Measurements from ENCODE around the gene HMGB3. TPM values are rescaled to one million over a fixed set of nuclear protein-coding genes. Genes with fewer than 3 reads are reported as not detected.

HMGB3 gene
- total and polyA plus RNA-seq, 2 experiments from 2014 or later, result 140 to 633 TPM

GRCh38 chrX:150933945-150934350 is 49.2 kb upstream of the HMGB3 start (continued):
- TF ChIP-seq ZNF462 (CRISPR knock-in tag; IDR thresholded peaks at IDR 0.05), result no peak
- TF ChIP-seq EZH2phosphoT487 (IDR thresholded peaks at IDR 0.05; ENCODE audit: unreplicated experiment), result no peak
- no peak for TF ChIP-seq EZH2 (IDR thresholded peaks at IDR 0.05; ENCODE audit: low read depth, unreplicated experiment)
- no peak for TF ChIP-seq ZNF331 (CRISPR knock-in tag; IDR thresholded peaks at IDR 0.05; ENCODE audit: low read depth)
- no peak for TF ChIP-seq CTCF (conservative IDR thresholded peaks at IDR 0.05; ENCODE audit: low read depth in 2 of 2)
- TF ChIP-seq ETS1 (IDR thresholded peaks at IDR 0.05), result no peak
- no peak for TF ChIP-seq NANOG (IDR thresholded peaks at IDR 0.05; ENCODE audit: borderline replicate concordance)
- no peak for TF ChIP-seq CREB1 (CRISPR knock-in tag; IDR thresholded peaks at IDR 0.05; ENCODE audit: low read depth)

All from GM23338 (cell line).